HEK293 (cell line): ENCODE results near the gene ZBTB4.

Source experiments
- CTCF ChIA-PET: fragments of 350-600 bp; formaldehyde crosslinking; extraction: SDS; loops from one replicate; lab custom pipeline; 2021; ENCODE audit warnings: antibody characterized with exemption; lab: Yijun Ruan, JAX
- POLR2A ChIA-PET: fragments of 300-600 bp; formaldehyde crosslinking; extraction: SDS; loops from one replicate; lab custom pipeline; 2020; ENCODE audit warnings: antibody characterized with exemption, inconsistent platforms; lab: Yijun Ruan, JAX
- H3K27ac ChIP-seq: fragments of 200-500 bp; sonication (Bioruptor generic); 2 replicates; pipeline ENCODE4 v1.5.1; 2014; ENCODE audit warnings: low read depth, low read length, control low read depth, inconsistent platforms; ENCODE audit errors: extremely low read depth
- H3K36me3 ChIP-seq, 2 experiments: fragments of 200-500 bp in 1 of 2; sonication (Bioruptor generic) in 1 of 2; 1 replicate in 1 of 2; 2 replicates in 1 of 2; pipeline ENCODE4 v1.5.1; 2014 to 2017; ENCODE audit warnings: inconsistent platforms in 2 of 2, low read length in 2 of 2; ENCODE audit not compliant: control insufficient read depth in 2 of 2, insufficient read depth in 1 of 2
- H3K4me1 ChIP-seq: fragments of 200-500 bp; sonication (Bioruptor generic); 2 replicates; pipeline ENCODE4 v1.5.1; 2014; ENCODE audit warnings: mild to moderate bottlenecking, low read length, inconsistent platforms; ENCODE audit not compliant: control insufficient read depth, insufficient read depth
- H3K4me3 ChIP-seq: 2 replicates; pipeline ENCODE4 v1.5.1; 2011; ENCODE audit warnings: low read depth, mild to moderate bottlenecking, control low read depth, low read length, moderate library complexity
- H3K9me3 ChIP-seq: fragments of 200-500 bp; sonication (Bioruptor generic); 2 replicates; pipeline ENCODE4 v1.5.1; 2014; ENCODE audit warnings: low read depth, low read length, inconsistent platforms; ENCODE audit not compliant: control insufficient read depth, insufficient read depth
- GFI1B ChIP-seq: fragments of 450-650 bp; formaldehyde crosslinking; IDR thresholded peaks from 2 replicates; pipeline ENCODE4 v1.5.1; 2016; ENCODE audit warnings: missing biosample characterization, missing genetic modification characterization
- IKZF3 ChIP-seq: fragments of 450-650 bp; IDR thresholded peaks from 2 replicates; pipeline ENCODE4 v1.5.0; 2018; ENCODE audit warnings: missing biosample characterization, mild to moderate bottlenecking, missing genetic modification characterization, moderate library complexity
- ZBTB21 ChIP-seq: fragments of 450-650 bp; formaldehyde crosslinking; IDR thresholded peaks from 2 replicates; pipeline ENCODE4 v1.5.1; 2017; ENCODE audit warnings: missing biosample characterization, missing genetic modification characterization
- ZBTB7A ChIP-seq: fragments of 450-650 bp; formaldehyde crosslinking; IDR thresholded peaks from 2 replicates; pipeline ENCODE4 v1.5.1; 2016; ENCODE audit warnings: low read depth, missing biosample characterization, missing genetic modification characterization
- ZEB2 ChIP-seq: fragments of 450-650 bp; formaldehyde crosslinking; IDR thresholded peaks from 2 replicates; pipeline ENCODE4 v1.5.1; 2016; ENCODE audit warnings: missing biosample characterization, missing genetic modification characterization
- ZNF10 ChIP-seq: fragments of 450-650 bp; formaldehyde crosslinking; IDR thresholded peaks from 2 replicates; pipeline ENCODE4 v1.5.1; 2017; ENCODE audit warnings: missing biosample characterization, missing genetic modification characterization
- ZNF157 ChIP-seq: fragments of 450-650 bp; formaldehyde crosslinking; IDR thresholded peaks from 2 replicates; pipeline ENCODE4 v1.5.1; 2016; ENCODE audit warnings: missing biosample characterization, missing genetic modification characterization
- ZNF221 ChIP-seq: fragments of 450-650 bp; formaldehyde crosslinking; IDR thresholded peaks from 2 replicates; pipeline ENCODE4 v1.5.1; 2017; ENCODE audit warnings: missing biosample characterization, missing genetic modification characterization, borderline replicate concordance
- ZNF341 ChIP-seq: fragments of 450-650 bp; formaldehyde crosslinking; IDR thresholded peaks from 2 replicates; pipeline ENCODE4; 2016; ENCODE audit warnings: low read depth, missing biosample characterization, missing genetic modification characterization
- ZNF473 ChIP-seq: fragments of 450-650 bp; formaldehyde crosslinking; IDR thresholded peaks from 2 replicates; pipeline ENCODE4 v1.5.1; 2017; ENCODE audit warnings: missing biosample characterization, missing genetic modification characterization
- ZNF521 ChIP-seq: fragments of 450-650 bp; formaldehyde crosslinking; IDR thresholded peaks from 2 replicates; pipeline ENCODE4 v1.5.1; 2017; ENCODE audit warnings: missing biosample characterization, mild to moderate bottlenecking, missing genetic modification characterization
- ZNF548 ChIP-seq: fragments of 450-650 bp; formaldehyde crosslinking; IDR thresholded peaks from 2 replicates; pipeline ENCODE4 v1.5.1; 2016; ENCODE audit warnings: missing biosample characterization, missing genetic modification characterization
- ZNF629 ChIP-seq: fragments of 450-650 bp; formaldehyde crosslinking; IDR thresholded peaks from 2 replicates; pipeline ENCODE4 v1.5.1; 2017; ENCODE audit warnings: missing biosample characterization, missing genetic modification characterization
- ZNF785 ChIP-seq: fragments of 450-650 bp; formaldehyde crosslinking; IDR thresholded peaks from 2 replicates; pipeline ENCODE4 v1.5.1; 2016; ENCODE audit warnings: missing biosample characterization, missing genetic modification characterization
- TF ChIP-seq, protein P1 (sequence below): fragments of 450-650 bp; formaldehyde crosslinking; IDR thresholded peaks from 2 replicates; pipeline ENCODE4 v1.5.1; 2016; ENCODE audit warnings: missing biosample characterization, missing genetic modification characterization
- TF ChIP-seq, protein P2 (sequence below): fragments of 450-650 bp; formaldehyde crosslinking; IDR thresholded peaks from 2 replicates; pipeline ENCODE4 v1.5.1; 2016; ENCODE audit warnings: missing biosample characterization, missing genetic modification characterization
- TF ChIP-seq, protein P3 (sequence below): IDR thresholded peaks from 2 replicates; pipeline ENCODE4 v1.6.1; 2011; ENCODE audit warnings: mild to moderate bottlenecking, low read depth, low read length, borderline replicate concordance
- TF ChIP-seq, protein P4 (sequence below): sonication (generic); formaldehyde crosslinking; IDR thresholded peaks from 2 replicates; pipeline ENCODE4 v1.8.1; 2022; ENCODE audit warnings: mild to moderate bottlenecking, moderate library complexity, missing genetic modification reagents
- TF ChIP-seq, protein P5 (sequence below): fragments of 450-650 bp; formaldehyde crosslinking; conservative IDR thresholded peaks from 2 replicates; pipeline ENCODE4 v1.5.1; 2016; ENCODE audit warnings: low read depth, missing biosample characterization, missing genetic modification characterization

ZBTB4 gene

DNA sequence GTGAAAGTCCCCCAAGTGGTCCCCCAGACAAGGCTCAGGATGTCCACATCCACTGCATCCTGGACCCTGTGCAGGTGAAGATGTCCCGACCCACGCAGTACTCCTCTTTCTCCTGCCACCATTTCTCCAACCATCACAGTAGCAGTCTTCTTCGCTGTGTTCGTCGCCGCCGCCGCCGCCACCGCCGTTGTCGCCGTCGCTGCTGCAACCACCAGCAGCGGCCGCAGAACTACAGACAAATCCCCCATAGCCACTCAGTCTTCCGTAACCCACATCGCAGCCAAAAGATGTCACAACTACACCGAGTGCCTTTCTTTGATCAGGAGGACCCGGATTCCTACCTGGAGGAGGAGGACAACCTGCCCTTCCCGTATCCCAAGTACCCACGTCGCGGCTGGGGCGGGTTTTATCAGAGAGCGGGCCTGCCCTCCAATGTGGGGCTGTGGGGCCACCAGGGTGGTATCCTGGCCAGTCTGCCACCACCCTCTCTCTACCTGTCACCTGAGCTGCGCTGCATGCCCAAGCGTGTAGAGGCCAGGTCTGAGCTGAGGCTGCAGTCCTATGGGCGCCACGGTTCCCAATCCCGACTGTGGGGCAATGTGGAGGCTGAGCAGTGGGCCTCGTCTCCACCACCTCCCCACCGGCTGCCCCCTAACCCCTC lies 53.1 kb downstream of the ZBTB4 start:
- H3K27ac ChIP-seq, result no peak overlapping the region
- no peaks in the 10 kb centered on the region for H3K4me1 ChIP-seq
- TF ChIP-seq, protein P1, sequence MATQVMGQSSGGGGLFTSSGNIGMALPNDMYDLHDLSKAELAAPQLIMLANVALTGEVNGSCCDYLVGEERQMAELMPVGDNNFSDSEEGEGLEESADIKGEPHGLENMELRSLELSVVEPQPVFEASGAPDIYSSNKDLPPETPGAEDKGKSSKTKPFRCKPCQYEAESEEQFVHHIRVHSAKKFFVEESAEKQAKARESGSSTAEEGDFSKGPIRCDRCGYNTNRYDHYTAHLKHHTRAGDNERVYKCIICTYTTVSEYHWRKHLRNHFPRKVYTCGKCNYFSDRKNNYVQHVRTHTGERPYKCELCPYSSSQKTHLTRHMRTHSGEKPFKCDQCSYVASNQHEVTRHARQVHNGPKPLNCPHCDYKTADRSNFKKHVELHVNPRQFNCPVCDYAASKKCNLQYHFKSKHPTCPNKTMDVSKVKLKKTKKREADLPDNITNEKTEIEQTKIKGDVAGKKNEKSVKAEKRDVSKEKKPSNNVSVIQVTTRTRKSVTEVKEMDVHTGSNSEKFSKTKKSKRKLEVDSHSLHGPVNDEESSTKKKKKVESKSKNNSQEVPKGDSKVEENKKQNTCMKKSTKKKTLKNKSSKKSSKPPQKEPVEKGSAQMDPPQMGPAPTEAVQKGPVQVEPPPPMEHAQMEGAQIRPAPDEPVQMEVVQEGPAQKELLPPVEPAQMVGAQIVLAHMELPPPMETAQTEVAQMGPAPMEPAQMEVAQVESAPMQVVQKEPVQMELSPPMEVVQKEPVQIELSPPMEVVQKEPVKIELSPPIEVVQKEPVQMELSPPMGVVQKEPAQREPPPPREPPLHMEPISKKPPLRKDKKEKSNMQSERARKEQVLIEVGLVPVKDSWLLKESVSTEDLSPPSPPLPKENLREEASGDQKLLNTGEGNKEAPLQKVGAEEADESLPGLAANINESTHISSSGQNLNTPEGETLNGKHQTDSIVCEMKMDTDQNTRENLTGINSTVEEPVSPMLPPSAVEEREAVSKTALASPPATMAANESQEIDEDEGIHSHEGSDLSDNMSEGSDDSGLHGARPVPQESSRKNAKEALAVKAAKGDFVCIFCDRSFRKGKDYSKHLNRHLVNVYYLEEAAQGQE (tag by site-specific recombination), result no peak
- no peak for TF ChIP-seq ZNF473 (tag by site-specific recombination)
- peak; percentile 65 for TF ChIP-seq ZNF157
- TF ChIP-seq ZNF785 (tag by site-specific recombination), result no peak
- TF ChIP-seq, protein P2, sequence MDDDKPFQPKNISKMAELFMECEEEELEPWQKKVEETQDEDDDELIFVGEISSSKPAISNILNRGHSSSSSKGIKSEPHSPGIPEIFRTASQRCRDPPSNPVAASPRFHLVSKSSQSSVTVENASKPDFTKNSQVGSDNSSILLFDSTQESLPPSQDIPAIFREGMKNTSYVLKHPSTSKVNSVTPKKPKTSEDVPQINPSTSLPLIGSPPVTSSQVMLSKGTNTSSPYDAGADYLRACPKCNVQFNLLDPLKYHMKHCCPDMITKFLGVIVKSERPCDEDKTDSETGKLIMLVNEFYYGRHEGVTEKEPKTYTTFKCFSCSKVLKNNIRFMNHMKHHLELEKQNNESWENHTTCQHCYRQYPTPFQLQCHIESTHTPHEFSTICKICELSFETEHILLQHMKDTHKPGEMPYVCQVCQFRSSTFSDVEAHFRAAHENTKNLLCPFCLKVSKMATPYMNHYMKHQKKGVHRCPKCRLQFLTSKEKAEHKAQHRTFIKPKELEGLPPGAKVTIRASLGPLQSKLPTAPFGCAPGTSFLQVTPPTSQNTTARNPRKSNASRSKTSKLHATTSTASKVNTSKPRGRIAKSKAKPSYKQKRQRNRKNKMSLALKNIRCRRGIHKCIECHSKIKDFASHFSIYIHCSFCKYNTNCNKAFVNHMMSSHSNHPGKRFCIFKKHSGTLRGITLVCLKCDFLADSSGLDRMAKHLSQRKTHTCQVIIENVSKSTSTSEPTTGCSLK (tag by site-specific recombination), result no peak
- no peak for TF ChIP-seq ZNF629 (tag by site-specific recombination)
- TF ChIP-seq ZBTB21 (tag by site-specific recombination), result no peak
- TF ChIP-seq ZEB2 (tag by site-specific recombination), result no peak
- no peaks in the 10 kb centered on the region for H3K36me3 ChIP-seq
- POLR2A ChIA-PET, result interaction anchor here (2.1 kb wide), 1 partner anchor 22 kb away, joined by 9 read pairs; the partner anchor contains the start of gene TMEM256
- H3K9me3 ChIP-seq, result no peaks in the 10 kb centered on the region
- no peak overlapping the region for H3K4me3 ChIP-seq
- CTCF ChIA-PET, result interaction anchor here (0.6 to 1.2 kb wide), 3 partner anchors 11 to 248 kb away, joined by 3 to 9 read pairs (median 3); no protein-coding TSS in a partner anchor

DNA sequence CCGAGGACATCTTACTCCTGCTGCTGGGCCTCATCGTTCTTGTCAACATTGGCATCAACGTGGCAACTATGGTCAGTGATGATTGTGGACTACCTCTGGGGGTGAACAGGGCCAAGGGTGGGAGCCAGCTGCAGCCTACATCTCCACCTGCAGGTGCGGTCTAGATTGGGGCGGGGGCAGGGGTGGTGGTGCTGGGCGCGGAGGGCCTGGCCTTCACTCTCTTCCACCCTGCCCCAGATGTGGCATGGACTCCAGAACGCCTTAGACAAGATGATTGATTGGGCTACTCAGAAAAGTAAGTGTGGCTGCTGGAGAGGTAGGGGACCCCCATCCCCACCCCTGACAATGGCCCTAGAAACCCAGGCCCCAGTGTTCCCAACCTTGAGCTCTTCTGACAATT lies 53.7 kb downstream of the ZBTB4 start:
- Histone ChIP-seq H3K4me1 (no peaks in the 10 kb centered on the region), H3K9me3 (no peaks in the 10 kb centered on the region), H3K36me3 (no peaks in the 10 kb centered on the region), H3K4me3 (no peak overlapping the region), H3K27ac (no peak overlapping the region)
- ChIA-PET POLR2A (interaction anchor here (2.1 kb wide), 1 partner anchor 22 kb away, joined by 9 read pairs; the partner anchor contains the start of gene TMEM256), CTCF (interaction anchor here (0.6 to 1.6 kb wide), 4 partner anchors 12 to 248 kb away, joined by 3 to 9 read pairs (median 5); no protein-coding TSS in a partner anchor)
- TF ChIP-seq ZNF221 (no peak), ZBTB7A (tag by site-specific recombination) (no peak), ZNF548 (tag by site-specific recombination) (no peak), ZNF10 (tag by site-specific recombination) (no peak), ZNF341 (tag by site-specific recombination) (no peak), IKZF3 (tag by site-specific recombination) (no peak), ZNF521 (tag by site-specific recombination) (no peak), GFI1B (tag by site-specific recombination) (no peak)
- TF ChIP-seq, protein P3, sequence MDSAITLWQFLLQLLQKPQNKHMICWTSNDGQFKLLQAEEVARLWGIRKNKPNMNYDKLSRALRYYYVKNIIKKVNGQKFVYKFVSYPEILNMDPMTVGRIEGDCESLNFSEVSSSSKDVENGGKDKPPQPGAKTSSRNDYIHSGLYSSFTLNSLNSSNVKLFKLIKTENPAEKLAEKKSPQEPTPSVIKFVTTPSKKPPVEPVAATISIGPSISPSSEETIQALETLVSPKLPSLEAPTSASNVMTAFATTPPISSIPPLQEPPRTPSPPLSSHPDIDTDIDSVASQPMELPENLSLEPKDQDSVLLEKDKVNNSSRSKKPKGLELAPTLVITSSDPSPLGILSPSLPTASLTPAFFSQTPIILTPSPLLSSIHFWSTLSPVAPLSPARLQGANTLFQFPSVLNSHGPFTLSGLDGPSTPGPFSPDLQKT, result no peak
- TF ChIP-seq, protein P4, sequence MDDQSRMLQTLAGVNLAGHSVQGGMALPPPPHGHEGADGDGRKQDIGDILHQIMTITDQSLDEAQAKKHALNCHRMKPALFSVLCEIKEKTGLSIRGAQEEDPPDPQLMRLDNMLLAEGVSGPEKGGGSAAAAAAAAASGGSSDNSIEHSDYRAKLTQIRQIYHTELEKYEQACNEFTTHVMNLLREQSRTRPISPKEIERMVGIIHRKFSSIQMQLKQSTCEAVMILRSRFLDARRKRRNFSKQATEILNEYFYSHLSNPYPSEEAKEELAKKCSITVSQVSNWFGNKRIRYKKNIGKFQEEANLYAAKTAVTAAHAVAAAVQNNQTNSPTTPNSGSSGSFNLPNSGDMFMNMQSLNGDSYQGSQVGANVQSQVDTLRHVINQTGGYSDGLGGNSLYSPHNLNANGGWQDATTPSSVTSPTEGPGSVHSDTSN, result no peak
- TF ChIP-seq, protein P5, sequence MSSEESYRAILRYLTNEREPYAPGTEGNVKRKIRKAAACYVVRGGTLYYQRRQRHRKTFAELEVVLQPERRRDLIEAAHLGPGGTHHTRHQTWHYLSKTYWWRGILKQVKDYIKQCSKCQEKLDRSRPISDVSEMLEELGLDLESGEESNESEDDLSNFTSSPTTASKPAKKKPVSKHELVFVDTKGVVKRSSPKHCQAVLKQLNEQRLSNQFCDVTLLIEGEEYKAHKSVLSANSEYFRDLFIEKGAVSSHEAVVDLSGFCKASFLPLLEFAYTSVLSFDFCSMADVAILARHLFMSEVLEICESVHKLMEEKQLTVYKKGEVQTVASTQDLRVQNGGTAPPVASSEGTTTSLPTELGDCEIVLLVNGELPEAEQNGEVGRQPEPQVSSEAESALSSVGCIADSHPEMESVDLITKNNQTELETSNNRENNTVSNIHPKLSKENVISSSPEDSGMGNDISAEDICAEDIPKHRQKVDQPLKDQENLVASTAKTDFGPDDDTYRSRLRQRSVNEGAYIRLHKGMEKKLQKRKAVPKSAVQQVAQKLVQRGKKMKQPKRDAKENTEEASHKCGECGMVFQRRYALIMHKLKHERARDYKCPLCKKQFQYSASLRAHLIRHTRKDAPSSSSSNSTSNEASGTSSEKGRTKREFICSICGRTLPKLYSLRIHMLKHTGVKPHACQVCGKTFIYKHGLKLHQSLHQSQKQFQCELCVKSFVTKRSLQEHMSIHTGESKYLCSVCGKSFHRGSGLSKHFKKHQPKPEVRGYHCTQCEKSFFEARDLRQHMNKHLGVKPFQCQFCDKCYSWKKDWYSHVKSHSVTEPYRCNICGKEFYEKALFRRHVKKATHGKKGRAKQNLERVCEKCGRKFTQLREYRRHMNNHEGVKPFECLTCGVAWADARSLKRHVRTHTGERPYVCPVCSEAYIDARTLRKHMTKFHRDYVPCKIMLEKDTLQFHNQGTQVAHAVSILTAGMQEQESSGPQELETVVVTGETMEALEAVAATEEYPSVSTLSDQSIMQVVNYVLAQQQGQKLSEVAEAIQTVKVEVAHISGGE (tag by site-specific recombination), result no peak
